ENCODE measurements around the gene FAM171A2.

Gene FAM171A2

GRCh38 chr17:44351961-44352827 is 11.5 kb downstream of the FAM171A2 start:
- H3K27me3 ChIP-seq (replicated peaks; ENCODE audit: insufficient read depth, low read length), result no peaks in the 10 kb centered on the region
- H3K9me3 ChIP-seq (replicated peaks; ENCODE audit: insufficient read depth, low read length), result no peaks in the 10 kb centered on the region
- TF ChIP-seq CTCF (IDR thresholded peaks at IDR 0.05; ENCODE audit: low read length), result no peak
- TF ChIP-seq EZH2 (optimal IDR thresholded peaks at IDR 0.05; ENCODE audit: low read depth, low read length), result no peak
- no peaks in the 10 kb centered on the region for H3K79me2 ChIP-seq (ENCODE audit: low read length)
- H3K36me3 ChIP-seq (replicated peaks; ENCODE audit: insufficient read depth, low read length), result no peaks in the 10 kb centered on the region
- no peaks in the 10 kb centered on the region; the same call in 1 of the 2 replicates for H3F3A ChIP-seq (ENCODE audit: insufficient read depth, low read length)
- H4K20me1 ChIP-seq (ENCODE audit: insufficient read depth, low read length), result no peaks in the 10 kb centered on the region
- H3K9me2 ChIP-seq (replicated peaks; ENCODE audit: insufficient read depth, low read length), result no peaks in the 10 kb centered on the region
- H3K4me3 ChIP-seq (ENCODE audit: low read length), result no peak overlapping the region
- DNase-seq, result no peak
- H3K4me1 ChIP-seq (ENCODE audit: low read length), result peaks cover 14% of the 10 kb centered on the region
- no peak overlapping the region for H2AFZ ChIP-seq (ENCODE audit: low read length)
- no peak overlapping the region for H3K9ac ChIP-seq (ENCODE audit: low read length)
- no peak overlapping the region for H3K27ac ChIP-seq (ENCODE audit: low read length)
- no peak overlapping the region for H3K4me2 ChIP-seq (ENCODE audit: low read depth, low read length)

- H3K27me3 ChIP-seq (replicated peaks; ENCODE audit: insufficient read depth, low read length), result no peaks in the 10 kb centered on the region
- no peaks in the 10 kb centered on the region for H3K36me3 ChIP-seq (replicated peaks; ENCODE audit: insufficient read depth, low read length)
- H3K4me3 ChIP-seq (ENCODE audit: low read length), result no peak overlapping the region
- H4K20me1 ChIP-seq (ENCODE audit: insufficient read depth, low read length), result no peaks in the 10 kb centered on the region
- no peaks in the 10 kb centered on the region for H3K9me2 ChIP-seq (replicated peaks; ENCODE audit: insufficient read depth, low read length)
- DNase-seq, result no peak
- TF ChIP-seq EZH2 (optimal IDR thresholded peaks at IDR 0.05; ENCODE audit: low read depth, low read length) (no peak), EZH2phosphoT487 (IDR thresholded peaks at IDR 0.05; ENCODE audit: low read length) (no peak), CTCF (IDR thresholded peaks at IDR 0.05; ENCODE audit: low read length) (no peak)
- H3K27ac ChIP-seq (ENCODE audit: low read length), result no peak overlapping the region
- H3K4me2 ChIP-seq (ENCODE audit: low read depth, low read length), result no peak overlapping the region
- H3K9me3 ChIP-seq (replicated peaks; ENCODE audit: insufficient read depth, low read length), result no peaks in the 10 kb centered on the region
- no peaks in the 10 kb centered on the region; the same call in 1 of the 2 replicates for H3F3A ChIP-seq (ENCODE audit: insufficient read depth, low read length)
- H3K9ac ChIP-seq (ENCODE audit: low read length), result no peak overlapping the region
- no peak overlapping the region for H2AFZ ChIP-seq (ENCODE audit: low read length)
- H3K4me1 ChIP-seq (ENCODE audit: low read length), result peaks cover 14% of the 10 kb centered on the region
- no peaks in the 10 kb centered on the region for H3K79me2 ChIP-seq (ENCODE audit: low read length)
Observed at GRCh38 chr17:44351464-44351863, 12.2 kb downstream of the FAM171A2 start.

- Histone ChIP-seq H3K27ac (ENCODE audit: low read length) (no peak overlapping the region), H3K79me2 (ENCODE audit: low read length) (no peaks in the 10 kb centered on the region), H3K9ac (ENCODE audit: low read length) (no peak overlapping the region), H3K4me3 (ENCODE audit: low read length) (no peak overlapping the region), H3K36me3 (replicated peaks; ENCODE audit: insufficient read depth, low read length) (no peaks in the 10 kb centered on the region), H3K27me3 (replicated peaks; ENCODE audit: insufficient read depth, low read length) (no peaks in the 10 kb centered on the region), H3K4me2 (ENCODE audit: low read depth, low read length) (no peak overlapping the region), H4K20me1 (ENCODE audit: insufficient read depth, low read length) (no peaks in the 10 kb centered on the region), H3F3A (ENCODE audit: insufficient read depth, low read length) (no peaks in the 10 kb centered on the region; the same call in 1 of the 2 replicates), H3K9me2 (replicated peaks; ENCODE audit: insufficient read depth, low read length) (no peaks in the 10 kb centered on the region), H2AFZ (ENCODE audit: low read length) (no peak overlapping the region), H3K9me3 (replicated peaks; ENCODE audit: insufficient read depth, low read length) (no peaks in the 10 kb centered on the region), H3K4me1 (ENCODE audit: low read length) (peaks cover 18% of the 10 kb centered on the region)
- DNase-seq, result peak; percentile 64
- TF ChIP-seq CTCF (IDR thresholded peaks at IDR 0.05; ENCODE audit: low read length), result peak; percentile 88
- TF ChIP-seq EZH2 (optimal IDR thresholded peaks at IDR 0.05; ENCODE audit: low read depth, low read length), result no peak
- TF ChIP-seq EZH2phosphoT487 (IDR thresholded peaks at IDR 0.05; ENCODE audit: low read length), result no peak
Observed at GRCh38 chr17:44350733-44351226, 12.9 kb downstream of the FAM171A2 start.
